Stimulated activated CD8-positive, alpha-beta memory T cell treated with anti-CD3 and anti-CD28 coated beads, Interleukin-4, amount 100 ng/mL, for 24 hours (primary cell): ENCODE data around the gene ULBP2.
"Not testable (repeated sequence)": the region's sequence is repeated elsewhere in the genome, so short reads cannot be mapped to it uniquely, and the experiment has no call there.

Source experiments
- DNase-seq: peaks from one replicate; pipeline ENCODE4 v3.0.0-alpha.2; 2020; ENCODE audit warnings: low read depth

The ULBP2 gene

GRCh38 chr6:149969635-149970034 lies 27.8 kb downstream of the ULBP2 start:
- DNase-seq = no peak

GRCh38 chr6:149974394-149974793 lies 32.6 kb downstream of the ULBP2 start:
- DNase-seq = not testable (repeated sequence)

GRCh38 chr6:149974825-149975224 lies 33.0 kb downstream of the ULBP2 start:
- no peak for DNase-seq

- DNase-seq = no peak
These were observed 33.6 kb downstream of the ULBP2 start for GRCh38 chr6:149975400-149975799.

- no peak for DNase-seq
These were observed 35.4 kb downstream of the ULBP2 start for GRCh38 chr6:149977221-149977620.

- no peak for DNase-seq
These were observed 36.8 kb downstream of the ULBP2 start for GRCh38 chr6:149978610-149979009.

- DNase-seq = no peak
These were observed 37.5 kb downstream of the ULBP2 start for GRCh38 chr6:149979293-149979692.

- DNase-seq = no peak
These were observed 41.3 kb downstream of the ULBP2 start for GRCh38 chr6:149983145-149983544.

GRCh38 chr6:149984773-149985172 lies 43.0 kb downstream of the ULBP2 start:
- DNase-seq = no peak

- no peak for DNase-seq
These were observed 43.7 kb downstream of the ULBP2 start for GRCh38 chr6:149985481-149985937.

- no peak for DNase-seq
These were observed 45.8 kb downstream of the ULBP2 start for GRCh38 chr6:149987602-149988107.

- DNase-seq = no peak
These were observed 46.9 kb downstream of the ULBP2 start for GRCh38 chr6:149988550-149989346.

GRCh38 chr6:149990212-149990660 lies 48.4 kb downstream of the ULBP2 start:
- no peak for DNase-seq

- no peak for DNase-seq
These were observed 49.1 kb downstream of the ULBP2 start for GRCh38 chr6:149990661-149991471.

GRCh38 chr6:149991472-149991795 lies 49.6 kb downstream of the ULBP2 start:
- DNase-seq = not testable (repeated sequence)

- DNase-seq = no peak
These were observed 50.0 kb downstream of the ULBP2 start for GRCh38 chr6:149991838-149992237.

GRCh38 chr6:149995235-149995750 lies 53.5 kb downstream of the ULBP2 start:
- no peak for DNase-seq

GRCh38 chr6:149995971-149996370 lies 54.2 kb downstream of the ULBP2 start:
- no peak for DNase-seq
